ENCODE results near the gene CRACR2A. TPM values are rescaled to one million over a fixed set of nuclear protein-coding genes. Genes with fewer than 3 reads are reported as not detected.

The CRACR2A gene
- total and polyA plus RNA-seq, 10 of the 15 experiments (the other 5 are each of a cell fraction or from before 2014, with no cell fraction given) = 2.1 to 18.0 (median 13.2) TPM

DNA sequence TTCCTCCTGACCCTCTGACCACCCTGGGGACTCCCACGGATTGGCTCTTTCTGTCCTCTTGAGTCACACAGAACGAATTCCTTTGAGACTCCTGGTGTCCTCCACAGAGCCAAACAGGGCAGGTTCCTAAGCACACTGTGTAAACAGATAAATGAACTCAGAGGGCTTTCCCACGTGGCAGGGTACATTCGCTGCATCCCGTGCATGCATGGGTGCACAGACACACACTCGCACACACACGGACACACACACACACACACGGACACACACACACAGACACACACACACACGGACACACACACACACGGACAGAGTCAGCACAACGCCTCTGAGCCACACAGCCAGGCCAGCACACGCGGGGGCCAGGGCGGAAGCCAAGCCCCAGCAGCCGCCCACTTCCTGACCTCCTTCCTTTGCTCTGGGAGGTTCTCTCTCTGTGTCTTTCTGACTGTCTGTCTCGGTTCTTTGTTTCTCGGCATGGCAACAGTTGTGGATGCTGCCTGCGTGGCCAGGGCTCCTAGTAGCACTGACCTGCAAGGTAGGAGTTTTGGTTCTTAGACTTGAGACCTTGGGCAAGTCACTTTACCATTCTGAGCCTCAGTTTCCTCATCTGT, 706 bp downstream of the CRACR2A start (continued):
- TF ChIP-seq EP300 (IDR thresholded peaks at IDR 0.05; ENCODE audit: borderline replicate concordance in 1 of 2, control insufficient read depth in 1 of 2, low read depth in 2 of 2, low read length in 2 of 2) (0 out of 4 replicates have a peak, but pooled peaks of 1 of the 2 experiments have one; percentile 3), ZNF274 (IDR thresholded peaks at IDR 0.05; ENCODE audit: insufficient read depth, insufficient read length) (no peak), IKZF2 (IDR thresholded peaks at IDR 0.05) (peak; percentile 49 to 72; a peak in 2 of 4 replicates), SMAD1 (IDR thresholded peaks at IDR 0.05; ENCODE audit: low read depth, partially characterized antibody) (no peak), TCF3 (IDR thresholded peaks at IDR 0.05; ENCODE audit: borderline replicate concordance, insufficient read depth, low read depth, low read length) (no peak), SMARCA5 (IDR thresholded peaks at IDR 0.05) (no peak; the same call in 1 of the 2 replicates), NR2F1 (conservative IDR thresholded peaks at IDR 0.05) (peak; percentile 23; the same call in 1 of the 2 replicates), SP1 (IDR thresholded peaks at IDR 0.05; ENCODE audit: low read depth, low read length) (peak; percentile 57), SRF (IDR thresholded peaks at IDR 0.05; ENCODE audit: low read depth in 2 of 2, low read length in 2 of 2) (no peak), SMAD5 (IDR thresholded peaks at IDR 0.05; ENCODE audit: low read depth) (peak; percentile 28), ETV6 (conservative IDR thresholded peaks at IDR 0.05 in 1 of 2, IDR thresholded peaks at IDR 0.05 in 1 of 2; ENCODE audit: borderline replicate concordance in 1 of 2, low read depth in 1 of 2) (peak in 1 of 2 experiments; percentile 92; a peak in 2 of 4 replicates)
- TF ChIP-seq, protein P1, sequence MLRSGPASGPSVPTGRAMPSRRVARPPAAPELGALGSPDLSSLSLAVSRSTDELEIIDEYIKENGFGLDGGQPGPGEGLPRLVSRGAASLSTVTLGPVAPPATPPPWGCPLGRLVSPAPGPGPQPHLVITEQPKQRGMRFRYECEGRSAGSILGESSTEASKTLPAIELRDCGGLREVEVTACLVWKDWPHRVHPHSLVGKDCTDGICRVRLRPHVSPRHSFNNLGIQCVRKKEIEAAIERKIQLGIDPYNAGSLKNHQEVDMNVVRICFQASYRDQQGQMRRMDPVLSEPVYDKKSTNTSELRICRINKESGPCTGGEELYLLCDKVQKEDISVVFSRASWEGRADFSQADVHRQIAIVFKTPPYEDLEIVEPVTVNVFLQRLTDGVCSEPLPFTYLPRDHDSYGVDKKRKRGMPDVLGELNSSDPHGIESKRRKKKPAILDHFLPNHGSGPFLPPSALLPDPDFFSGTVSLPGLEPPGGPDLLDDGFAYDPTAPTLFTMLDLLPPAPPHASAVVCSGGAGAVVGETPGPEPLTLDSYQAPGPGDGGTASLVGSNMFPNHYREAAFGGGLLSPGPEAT (IDR thresholded peaks at IDR 0.05; ENCODE audit: low read depth) = 0 out of 2 replicates have a peak, but pooled peaks have one; percentile 23
- TF ChIP-seq, protein P2, sequence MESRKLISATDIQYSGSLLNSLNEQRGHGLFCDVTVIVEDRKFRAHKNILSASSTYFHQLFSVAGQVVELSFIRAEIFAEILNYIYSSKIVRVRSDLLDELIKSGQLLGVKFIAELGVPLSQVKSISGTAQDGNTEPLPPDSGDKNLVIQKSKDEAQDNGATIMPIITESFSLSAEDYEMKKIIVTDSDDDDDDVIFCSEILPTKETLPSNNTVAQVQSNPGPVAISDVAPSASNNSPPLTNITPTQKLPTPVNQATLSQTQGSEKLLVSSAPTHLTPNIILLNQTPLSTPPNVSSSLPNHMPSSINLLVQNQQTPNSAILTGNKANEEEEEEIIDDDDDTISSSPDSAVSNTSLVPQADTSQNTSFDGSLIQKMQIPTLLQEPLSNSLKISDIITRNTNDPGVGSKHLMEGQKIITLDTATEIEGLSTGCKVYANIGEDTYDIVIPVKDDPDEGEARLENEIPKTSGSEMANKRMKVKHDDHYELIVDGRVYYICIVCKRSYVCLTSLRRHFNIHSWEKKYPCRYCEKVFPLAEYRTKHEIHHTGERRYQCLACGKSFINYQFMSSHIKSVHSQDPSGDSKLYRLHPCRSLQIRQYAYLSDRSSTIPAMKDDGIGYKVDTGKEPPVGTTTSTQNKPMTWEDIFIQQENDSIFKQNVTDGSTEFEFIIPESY (IDR thresholded peaks at IDR 0.05) = no peak
- TF ChIP-seq, protein P3, sequence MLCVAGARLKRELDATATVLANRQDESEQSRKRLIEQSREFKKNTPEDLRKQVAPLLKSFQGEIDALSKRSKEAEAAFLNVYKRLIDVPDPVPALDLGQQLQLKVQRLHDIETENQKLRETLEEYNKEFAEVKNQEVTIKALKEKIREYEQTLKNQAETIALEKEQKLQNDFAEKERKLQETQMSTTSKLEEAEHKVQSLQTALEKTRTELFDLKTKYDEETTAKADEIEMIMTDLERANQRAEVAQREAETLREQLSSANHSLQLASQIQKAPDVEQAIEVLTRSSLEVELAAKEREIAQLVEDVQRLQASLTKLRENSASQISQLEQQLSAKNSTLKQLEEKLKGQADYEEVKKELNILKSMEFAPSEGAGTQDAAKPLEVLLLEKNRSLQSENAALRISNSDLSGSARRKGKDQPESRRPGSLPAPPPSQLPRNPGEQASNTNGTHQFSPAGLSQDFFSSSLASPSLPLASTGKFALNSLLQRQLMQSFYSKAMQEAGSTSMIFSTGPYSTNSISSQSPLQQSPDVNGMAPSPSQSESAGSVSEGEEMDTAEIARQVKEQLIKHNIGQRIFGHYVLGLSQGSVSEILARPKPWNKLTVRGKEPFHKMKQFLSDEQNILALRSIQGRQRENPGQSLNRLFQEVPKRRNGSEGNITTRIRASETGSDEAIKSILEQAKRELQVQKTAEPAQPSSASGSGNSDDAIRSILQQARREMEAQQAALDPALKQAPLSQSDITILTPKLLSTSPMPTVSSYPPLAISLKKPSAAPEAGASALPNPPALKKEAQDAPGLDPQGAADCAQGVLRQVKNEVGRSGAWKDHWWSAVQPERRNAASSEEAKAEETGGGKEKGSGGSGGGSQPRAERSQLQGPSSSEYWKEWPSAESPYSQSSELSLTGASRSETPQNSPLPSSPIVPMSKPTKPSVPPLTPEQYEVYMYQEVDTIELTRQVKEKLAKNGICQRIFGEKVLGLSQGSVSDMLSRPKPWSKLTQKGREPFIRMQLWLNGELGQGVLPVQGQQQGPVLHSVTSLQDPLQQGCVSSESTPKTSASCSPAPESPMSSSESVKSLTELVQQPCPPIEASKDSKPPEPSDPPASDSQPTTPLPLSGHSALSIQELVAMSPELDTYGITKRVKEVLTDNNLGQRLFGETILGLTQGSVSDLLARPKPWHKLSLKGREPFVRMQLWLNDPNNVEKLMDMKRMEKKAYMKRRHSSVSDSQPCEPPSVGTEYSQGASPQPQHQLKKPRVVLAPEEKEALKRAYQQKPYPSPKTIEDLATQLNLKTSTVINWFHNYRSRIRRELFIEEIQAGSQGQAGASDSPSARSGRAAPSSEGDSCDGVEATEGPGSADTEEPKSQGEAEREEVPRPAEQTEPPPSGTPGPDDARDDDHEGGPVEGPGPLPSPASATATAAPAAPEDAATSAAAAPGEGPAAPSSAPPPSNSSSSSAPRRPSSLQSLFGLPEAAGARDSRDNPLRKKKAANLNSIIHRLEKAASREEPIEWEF (IDR thresholded peaks at IDR 0.05; ENCODE audit: insufficient replicate concordance, low read depth, low read length) = no peak
- TF ChIP-seq, protein P4, sequence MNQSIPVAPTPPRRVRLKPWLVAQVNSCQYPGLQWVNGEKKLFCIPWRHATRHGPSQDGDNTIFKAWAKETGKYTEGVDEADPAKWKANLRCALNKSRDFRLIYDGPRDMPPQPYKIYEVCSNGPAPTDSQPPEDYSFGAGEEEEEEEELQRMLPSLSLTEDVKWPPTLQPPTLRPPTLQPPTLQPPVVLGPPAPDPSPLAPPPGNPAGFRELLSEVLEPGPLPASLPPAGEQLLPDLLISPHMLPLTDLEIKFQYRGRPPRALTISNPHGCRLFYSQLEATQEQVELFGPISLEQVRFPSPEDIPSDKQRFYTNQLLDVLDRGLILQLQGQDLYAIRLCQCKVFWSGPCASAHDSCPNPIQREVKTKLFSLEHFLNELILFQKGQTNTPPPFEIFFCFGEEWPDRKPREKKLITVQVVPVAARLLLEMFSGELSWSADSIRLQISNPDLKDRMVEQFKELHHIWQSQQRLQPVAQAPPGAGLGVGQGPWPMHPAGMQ (IDR thresholded peaks at IDR 0.05; ENCODE audit: borderline replicate concordance) = no peak
- TF ChIP-seq, protein P5, sequence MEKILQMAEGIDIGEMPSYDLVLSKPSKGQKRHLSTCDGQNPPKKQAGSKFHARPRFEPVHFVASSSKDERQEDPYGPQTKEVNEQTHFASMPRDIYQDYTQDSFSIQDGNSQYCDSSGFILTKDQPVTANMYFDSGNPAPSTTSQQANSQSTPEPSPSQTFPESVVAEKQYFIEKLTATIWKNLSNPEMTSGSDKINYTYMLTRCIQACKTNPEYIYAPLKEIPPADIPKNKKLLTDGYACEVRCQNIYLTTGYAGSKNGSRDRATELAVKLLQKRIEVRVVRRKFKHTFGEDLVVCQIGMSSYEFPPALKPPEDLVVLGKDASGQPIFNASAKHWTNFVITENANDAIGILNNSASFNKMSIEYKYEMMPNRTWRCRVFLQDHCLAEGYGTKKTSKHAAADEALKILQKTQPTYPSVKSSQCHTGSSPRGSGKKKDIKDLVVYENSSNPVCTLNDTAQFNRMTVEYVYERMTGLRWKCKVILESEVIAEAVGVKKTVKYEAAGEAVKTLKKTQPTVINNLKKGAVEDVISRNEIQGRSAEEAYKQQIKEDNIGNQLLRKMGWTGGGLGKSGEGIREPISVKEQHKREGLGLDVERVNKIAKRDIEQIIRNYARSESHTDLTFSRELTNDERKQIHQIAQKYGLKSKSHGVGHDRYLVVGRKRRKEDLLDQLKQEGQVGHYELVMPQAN (conservative IDR thresholded peaks at IDR 0.05) = peak; percentile 26; the same call in 1 of the 2 replicates

All from GM12878 (cell line).